ENCODE measurements around the gene TMA7.
"Not testable (repeated sequence)": the region's sequence is repeated elsewhere in the genome, so short reads cannot be mapped to it uniquely, and the experiment has no call there.

Gene TMA7

GRCh38 chr3:48459773-48460516 lies 19.9 kb downstream of the TMA7 start:
- H3K4me1 Mint-ChIP-seq (ENCODE audit: low read depth): peaks cover 5% of the 10 kb centered on the region
- no peak overlapping the region for H3K27ac Mint-ChIP-seq
- peaks cover 2% of the 10 kb centered on the region for H3K36me3 Mint-ChIP-seq
- no peak overlapping the region for H3K4me3 Mint-ChIP-seq
- H3K27me3 Mint-ChIP-seq: no peaks in the 10 kb centered on the region
- H3K9me3 Mint-ChIP-seq (ENCODE audit: low read depth): no peaks in the 10 kb centered on the region

GRCh38 chr3:48460517-48460902 lies 20.5 kb downstream of the TMA7 start:
- Mint-ChIP-seq H3K27me3 (no peaks in the 10 kb centered on the region), H3K4me1 (ENCODE audit: low read depth) (peaks cover 9% of the 10 kb centered on the region), H3K4me3 (no peak overlapping the region), H3K9me3 (ENCODE audit: low read depth) (no peaks in the 10 kb centered on the region), H3K36me3 (no peaks in the 10 kb centered on the region), H3K27ac (peak overlapping the region; percentile 28)

- H3K4me3 Mint-ChIP-seq; H3K27me3 Mint-ChIP-seq; H3K36me3 Mint-ChIP-seq; H3K27ac Mint-ChIP-seq; H3K9me3 Mint-ChIP-seq (ENCODE audit: low read depth): not testable (repeated sequence)
- H3K4me1 Mint-ChIP-seq (ENCODE audit: low read depth): peaks cover 15% of the 10 kb centered on the region
These were observed 21.7 kb downstream of the TMA7 start for GRCh38 chr3:48461767-48462166.

- Mint-ChIP-seq H3K9me3 (ENCODE audit: low read depth) (no peaks in the 10 kb centered on the region), H3K27me3 (no peaks in the 10 kb centered on the region), H3K27ac (no peak overlapping the region), H3K4me3 (no peak overlapping the region), H3K36me3 (peaks cover 2% of the 10 kb centered on the region), H3K4me1 (ENCODE audit: low read depth) (peaks cover 32% of the 10 kb centered on the region)
These were observed 23.6 kb downstream of the TMA7 start for GRCh38 chr3:48463703-48464102.

GRCh38 chr3:48464713-48465221 lies 24.7 kb downstream of the TMA7 start:
- peaks cover 43% of the 10 kb centered on the region for H3K4me1 Mint-ChIP-seq (ENCODE audit: low read depth)
- H3K27ac Mint-ChIP-seq: no peak overlapping the region
- no peaks in the 10 kb centered on the region for H3K9me3 Mint-ChIP-seq (ENCODE audit: low read depth)
- H3K36me3 Mint-ChIP-seq: peaks cover 2% of the 10 kb centered on the region
- peak overlapping the region; percentile 93 for H3K4me3 Mint-ChIP-seq
- H3K27me3 Mint-ChIP-seq: no peaks in the 10 kb centered on the region

- peaks cover 46% of the 10 kb centered on the region for H3K4me1 Mint-ChIP-seq (ENCODE audit: low read depth)
- H3K36me3 Mint-ChIP-seq: peaks cover 2% of the 10 kb centered on the region
- H3K9me3 Mint-ChIP-seq (ENCODE audit: low read depth): no peaks in the 10 kb centered on the region
- peak overlapping the region; percentile 93 for H3K4me3 Mint-ChIP-seq
- no peaks in the 10 kb centered on the region for H3K27me3 Mint-ChIP-seq
- H3K27ac Mint-ChIP-seq: peak overlapping the region; percentile 96
These were observed 25.1 kb downstream of the TMA7 start for GRCh38 chr3:48465237-48465530.

- Mint-ChIP-seq H3K4me1 (ENCODE audit: low read depth) (peaks cover 50% of the 10 kb centered on the region), H3K27me3 (no peaks in the 10 kb centered on the region), H3K27ac (peak overlapping the region; percentile 96), H3K36me3 (peaks cover 2% of the 10 kb centered on the region), H3K9me3 (ENCODE audit: low read depth) (no peaks in the 10 kb centered on the region), H3K4me3 (peak overlapping the region; percentile 93)
These were observed 25.7 kb downstream of the TMA7 start for GRCh38 chr3:48465531-48466378.

GRCh38 chr3:48466386-48467109 lies 26.5 kb downstream of the TMA7 start:
- peaks cover 51% of the 10 kb centered on the region for H3K4me1 Mint-ChIP-seq (ENCODE audit: low read depth)
- no peaks in the 10 kb centered on the region for H3K9me3 Mint-ChIP-seq (ENCODE audit: low read depth)
- H3K36me3 Mint-ChIP-seq: peaks cover 2% of the 10 kb centered on the region
- H3K4me3 Mint-ChIP-seq: peak overlapping the region; percentile 93
- H3K27ac Mint-ChIP-seq: peak overlapping the region; percentile 96
- no peaks in the 10 kb centered on the region for H3K27me3 Mint-ChIP-seq

- Mint-ChIP-seq H3K27me3 (no peaks in the 10 kb centered on the region), H3K9me3 (ENCODE audit: low read depth) (no peaks in the 10 kb centered on the region), H3K4me3 (peak overlapping the region; percentile 93), H3K36me3 (peaks cover 2% of the 10 kb centered on the region), H3K4me1 (ENCODE audit: low read depth) (peaks cover 51% of the 10 kb centered on the region), H3K27ac (peak overlapping the region; percentile 96)
These were observed 27.0 kb downstream of the TMA7 start for GRCh38 chr3:48467110-48467454.

GRCh38 chr3:48467473-48468267 lies 27.6 kb downstream of the TMA7 start:
- H3K9me3 Mint-ChIP-seq (ENCODE audit: low read depth): no peaks in the 10 kb centered on the region
- H3K36me3 Mint-ChIP-seq: peaks cover 2% of the 10 kb centered on the region
- H3K4me3 Mint-ChIP-seq: peak overlapping the region; percentile 93
- peak overlapping the region; percentile 96 for H3K27ac Mint-ChIP-seq
- no peaks in the 10 kb centered on the region for H3K27me3 Mint-ChIP-seq
- H3K4me1 Mint-ChIP-seq (ENCODE audit: low read depth): peaks cover 52% of the 10 kb centered on the region

- Mint-ChIP-seq H3K36me3 (peaks cover 2% of the 10 kb centered on the region), H3K27ac (peak overlapping the region; percentile 96), H3K4me3 (peak overlapping the region; percentile 93), H3K9me3 (ENCODE audit: low read depth) (no peaks in the 10 kb centered on the region), H3K4me1 (ENCODE audit: low read depth) (peaks cover 58% of the 10 kb centered on the region), H3K27me3 (no peaks in the 10 kb centered on the region)
These were observed 28.3 kb downstream of the TMA7 start for GRCh38 chr3:48468329-48468731.

- Mint-ChIP-seq H3K36me3 (peaks cover 2% of the 10 kb centered on the region), H3K9me3 (ENCODE audit: low read depth) (no peaks in the 10 kb centered on the region), H3K27me3 (no peaks in the 10 kb centered on the region), H3K4me3 (peak overlapping the region; percentile 93), H3K4me1 (ENCODE audit: low read depth) (peaks cover 61% of the 10 kb centered on the region), H3K27ac (peak overlapping the region; percentile 92)
These were observed 29.2 kb downstream of the TMA7 start for GRCh38 chr3:48469046-48469915.

GRCh38 chr3:48470286-48470685 lies 30.2 kb downstream of the TMA7 start:
- H3K4me3 Mint-ChIP-seq: peak overlapping the region; percentile 93
- peaks cover 2% of the 10 kb centered on the region for H3K36me3 Mint-ChIP-seq
- H3K27ac Mint-ChIP-seq: peak overlapping the region; percentile 92
- peaks cover 65% of the 10 kb centered on the region for H3K4me1 Mint-ChIP-seq (ENCODE audit: low read depth)
- H3K9me3 Mint-ChIP-seq (ENCODE audit: low read depth): no peaks in the 10 kb centered on the region
- H3K27me3 Mint-ChIP-seq: no peaks in the 10 kb centered on the region

GRCh38 chr3:48472673-48472922 lies 32.5 kb downstream of the TMA7 start:
- Mint-ChIP-seq H3K4me1 (ENCODE audit: low read depth) (peaks cover 61% of the 10 kb centered on the region), H3K27ac (peak overlapping the region; percentile 98), H3K9me3 (ENCODE audit: low read depth) (no peaks in the 10 kb centered on the region), H3K4me3 (peak overlapping the region; percentile 86), H3K36me3 (no peaks in the 10 kb centered on the region), H3K27me3 (no peaks in the 10 kb centered on the region)
